COLO668 (cell line): ENCODE results near the gene TEAD1.
"Not testable (repeated sequence)": the region's sequence is repeated elsewhere in the genome, so short reads cannot be mapped to it uniquely, and the experiment has no call there.

ENCODE experiments used
- DNase-seq: peaks from one replicate; lab custom pipeline; 2025; ENCODE audit not compliant: unreplicated experiment; lab: John Stamatoyannopoulos, UW

Gene TEAD1

DNA sequence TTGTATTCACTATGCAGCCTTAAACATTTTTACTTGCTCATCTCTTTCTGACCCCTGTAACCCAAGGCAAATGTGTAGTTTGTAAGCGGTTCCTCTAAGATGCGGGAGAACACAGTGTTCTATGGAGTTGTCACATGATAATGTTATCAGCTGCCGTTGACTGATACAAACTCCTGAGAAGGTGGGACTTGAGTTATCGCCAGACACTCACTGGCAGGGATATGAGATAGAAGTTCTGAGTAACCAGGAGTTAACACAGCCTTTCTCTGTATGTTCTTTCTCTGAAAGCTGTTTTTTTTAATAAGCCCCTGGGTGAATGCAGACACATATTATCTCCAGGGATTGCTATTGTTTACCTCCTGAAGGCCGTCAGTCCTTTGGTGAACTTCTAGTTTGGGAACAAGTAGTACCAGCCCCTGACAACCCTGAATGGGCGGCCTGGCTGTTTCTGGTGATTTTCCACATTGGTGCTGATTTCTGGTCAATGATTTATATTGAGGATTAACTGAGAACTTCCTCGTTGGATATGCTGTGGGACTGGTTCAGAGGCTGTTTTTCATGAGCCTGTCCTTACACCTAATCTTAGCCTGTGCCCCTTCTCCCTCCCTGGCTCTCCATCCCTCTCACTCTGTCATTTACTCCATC is 179.6 kb downstream of the TEAD1 start:
- DNase-seq, result no peak

DNA sequence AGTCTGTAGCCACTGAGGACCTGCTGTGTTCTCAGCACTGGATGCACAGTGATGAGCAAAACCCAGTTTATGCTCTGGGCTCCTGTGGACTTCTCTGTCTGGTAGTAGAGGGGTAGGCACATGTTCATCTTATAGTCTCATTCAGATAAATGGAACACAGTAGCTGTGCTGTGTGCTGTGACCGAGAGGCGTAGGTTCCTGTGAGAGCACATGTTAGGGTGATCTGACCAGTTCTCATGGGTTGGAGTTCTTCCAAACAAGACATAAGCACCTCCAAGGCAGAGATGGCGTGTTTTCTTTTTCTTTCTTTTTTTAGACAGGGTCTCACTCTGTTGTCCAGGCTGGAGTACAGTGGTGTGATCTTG is 180.1 kb downstream of the TEAD1 start:
- no peak for DNase-seq

DNA sequence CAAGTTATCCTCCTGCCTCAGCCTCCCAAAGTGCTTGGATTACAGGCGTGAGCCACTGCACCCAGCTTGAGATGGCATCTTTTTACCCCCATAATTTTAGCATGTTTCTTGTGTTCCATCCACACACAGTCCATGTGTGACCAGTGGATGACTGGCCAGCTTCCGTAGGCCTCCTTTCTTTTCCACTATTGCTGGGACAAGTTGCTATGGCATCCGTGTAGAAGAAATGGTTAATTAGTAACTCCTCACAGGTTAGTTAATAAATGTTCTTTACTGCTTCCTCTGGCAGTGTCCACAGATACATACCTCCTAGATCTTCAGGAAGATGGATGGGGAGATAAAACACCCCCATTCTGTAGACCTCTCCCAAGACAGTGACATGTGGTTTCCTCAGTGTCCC is 180.6 kb downstream of the TEAD1 start:
- DNase-seq, result peak; percentile 47

DNA sequence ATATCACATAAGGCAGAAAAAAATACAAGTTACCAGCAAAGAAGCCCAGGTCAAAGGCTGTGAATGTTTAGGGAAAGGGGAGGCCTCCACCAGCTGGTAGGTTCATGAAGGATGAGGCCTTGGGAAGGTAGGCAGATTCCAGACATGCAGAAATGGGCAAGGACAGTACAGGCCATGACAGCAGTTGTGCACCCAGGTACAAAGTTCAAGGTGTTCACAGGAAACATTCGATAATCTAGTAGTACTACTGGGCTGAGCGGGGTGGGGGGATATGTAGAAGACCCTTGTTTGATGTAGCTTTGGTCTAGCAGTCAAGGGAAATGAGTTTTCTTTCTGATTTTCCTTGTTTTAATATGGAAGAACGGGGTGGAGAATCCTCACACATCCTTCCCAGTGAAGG is 182.1 kb downstream of the TEAD1 start:
- no peak for DNase-seq

DNA sequence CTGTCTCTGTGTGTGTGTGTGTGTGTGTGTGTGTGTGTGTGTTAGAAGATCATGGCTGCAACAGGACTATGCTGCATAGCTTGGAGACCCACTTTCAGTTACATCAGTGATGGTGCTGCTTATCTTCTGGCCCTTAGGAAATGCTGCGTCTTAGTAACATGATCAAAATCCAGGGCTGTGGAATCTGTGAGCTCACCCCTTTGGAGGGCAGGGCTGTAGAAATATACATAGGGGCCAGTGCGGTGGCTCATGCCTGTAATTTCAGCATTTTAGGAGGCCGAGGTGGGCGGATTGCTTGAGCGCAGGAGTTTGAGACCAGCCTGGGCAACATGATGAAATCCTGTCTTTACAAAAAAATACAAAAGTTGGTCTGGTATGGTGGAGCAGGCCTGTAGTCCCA is 183.4 kb downstream of the TEAD1 start:
- DNase-seq, result no peak

DNA sequence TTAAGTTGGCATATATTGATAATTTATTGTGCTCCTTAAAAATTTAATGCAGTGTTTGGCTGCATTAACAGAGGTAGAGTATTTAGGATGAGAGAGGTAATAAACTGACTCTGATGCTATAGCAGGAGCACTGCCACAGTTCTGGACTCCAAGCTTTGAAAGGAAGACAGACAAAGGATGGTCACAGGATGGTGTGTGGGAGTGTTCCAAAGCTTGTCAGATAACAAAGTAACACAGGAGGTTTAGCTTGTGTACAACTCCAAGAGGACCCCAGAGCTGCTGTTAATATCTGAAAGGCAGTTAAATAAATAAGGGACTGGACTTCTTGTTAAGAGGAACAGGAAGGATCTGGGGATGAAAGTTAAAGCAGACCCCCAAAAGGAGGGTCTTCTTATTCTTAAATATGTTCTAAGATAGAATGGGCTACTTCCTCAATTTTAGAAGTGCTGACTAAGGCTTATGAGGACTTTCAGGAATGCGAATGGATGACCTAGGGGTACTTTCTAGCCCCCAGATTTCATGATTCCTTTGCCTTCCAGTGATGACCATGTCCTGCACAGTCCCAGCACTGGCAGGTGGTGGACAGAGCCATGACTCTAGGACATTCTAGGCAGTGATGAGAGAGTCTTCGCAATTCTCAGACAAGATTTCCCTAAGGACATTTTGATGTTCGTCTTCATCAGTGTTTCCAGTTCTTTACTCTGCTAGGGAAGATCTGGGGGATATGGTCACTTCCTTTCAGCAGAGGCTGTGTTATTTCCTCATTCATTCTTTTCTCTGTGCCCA is 185.8 kb downstream of the TEAD1 start:
- DNase-seq, result no peak

DNA sequence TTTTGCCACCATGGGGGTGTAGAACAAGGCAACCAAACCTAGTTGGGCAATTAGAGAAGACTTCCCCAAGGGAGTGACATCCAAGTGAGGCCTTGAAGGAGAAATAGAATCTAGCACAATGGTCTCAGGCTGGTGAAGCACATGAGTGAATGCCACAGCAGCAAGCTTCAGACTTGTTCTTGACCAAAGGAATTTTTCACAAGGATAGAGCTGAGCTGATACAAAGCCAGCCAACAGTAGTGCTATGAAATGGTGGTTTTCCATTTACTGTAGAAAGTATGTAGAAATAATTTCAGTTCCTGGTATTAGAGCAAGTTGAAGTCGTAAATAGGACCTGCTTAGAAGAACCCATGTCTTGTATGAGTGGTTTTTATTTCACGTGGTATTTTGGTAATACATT is 186.6 kb downstream of the TEAD1 start:
- no peak for DNase-seq

DNA sequence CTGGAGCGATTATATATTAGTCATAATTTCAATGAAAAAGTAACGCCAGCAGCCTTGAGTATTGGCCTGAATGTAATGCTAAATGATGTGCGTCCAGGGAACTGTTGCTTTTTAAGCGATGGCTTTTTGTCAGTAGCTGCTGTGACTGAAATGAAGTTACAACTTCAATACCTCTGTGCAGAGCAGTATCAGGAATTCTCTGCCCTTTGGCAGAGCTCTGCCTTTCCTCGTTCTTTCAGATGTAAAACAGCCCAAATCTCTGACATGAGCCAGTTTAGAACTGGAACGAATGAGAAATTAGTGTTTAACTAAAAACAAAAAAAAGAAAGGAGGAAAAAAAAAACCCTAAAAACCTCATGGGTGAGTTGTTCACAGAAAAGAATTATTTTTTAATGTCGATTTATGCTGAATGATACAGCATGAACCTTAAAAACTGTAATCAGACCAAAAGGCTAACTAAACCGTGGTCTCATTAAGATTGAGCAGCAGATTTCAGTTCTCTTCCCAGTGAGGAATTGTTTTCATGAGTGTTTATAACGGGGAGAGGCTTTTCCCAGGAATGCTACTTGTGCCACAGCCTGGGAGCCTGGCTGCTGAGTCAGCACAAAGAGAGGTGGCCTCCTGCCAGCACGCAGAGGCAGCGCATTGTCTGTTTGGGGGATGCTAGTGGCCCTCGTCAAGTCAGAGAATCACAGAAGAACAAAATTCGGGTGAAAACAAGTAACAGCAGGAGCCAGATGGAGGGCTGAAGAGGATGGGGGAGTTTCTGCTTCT is 188.7 kb downstream of the TEAD1 start:
- DNase-seq, result no peak

DNA sequence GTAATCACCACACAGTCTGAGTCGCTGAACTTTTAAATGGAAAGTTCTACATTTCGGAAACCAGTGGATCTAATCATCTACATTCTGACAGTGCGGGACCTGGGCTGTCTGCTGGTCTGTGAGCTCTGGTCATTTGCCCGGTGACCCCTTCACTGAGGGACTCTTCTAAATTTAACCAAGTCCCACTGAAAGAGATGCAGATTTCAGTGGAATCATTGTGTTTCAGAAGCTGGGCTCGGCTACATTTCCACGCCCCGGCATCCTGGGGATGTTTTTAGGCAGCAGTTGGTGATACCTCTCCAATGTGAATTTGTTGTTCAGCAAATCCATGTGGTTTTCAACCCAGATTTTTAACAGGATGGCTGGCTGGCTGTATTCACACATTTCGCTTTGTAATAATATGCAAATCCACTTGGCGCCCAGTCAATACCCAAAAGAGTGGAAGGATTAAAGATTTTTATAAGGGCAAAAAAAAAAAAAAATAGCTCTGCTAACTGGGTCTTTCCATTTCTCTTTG is 189.4 kb downstream of the TEAD1 start:
- no peak for DNase-seq

DNA sequence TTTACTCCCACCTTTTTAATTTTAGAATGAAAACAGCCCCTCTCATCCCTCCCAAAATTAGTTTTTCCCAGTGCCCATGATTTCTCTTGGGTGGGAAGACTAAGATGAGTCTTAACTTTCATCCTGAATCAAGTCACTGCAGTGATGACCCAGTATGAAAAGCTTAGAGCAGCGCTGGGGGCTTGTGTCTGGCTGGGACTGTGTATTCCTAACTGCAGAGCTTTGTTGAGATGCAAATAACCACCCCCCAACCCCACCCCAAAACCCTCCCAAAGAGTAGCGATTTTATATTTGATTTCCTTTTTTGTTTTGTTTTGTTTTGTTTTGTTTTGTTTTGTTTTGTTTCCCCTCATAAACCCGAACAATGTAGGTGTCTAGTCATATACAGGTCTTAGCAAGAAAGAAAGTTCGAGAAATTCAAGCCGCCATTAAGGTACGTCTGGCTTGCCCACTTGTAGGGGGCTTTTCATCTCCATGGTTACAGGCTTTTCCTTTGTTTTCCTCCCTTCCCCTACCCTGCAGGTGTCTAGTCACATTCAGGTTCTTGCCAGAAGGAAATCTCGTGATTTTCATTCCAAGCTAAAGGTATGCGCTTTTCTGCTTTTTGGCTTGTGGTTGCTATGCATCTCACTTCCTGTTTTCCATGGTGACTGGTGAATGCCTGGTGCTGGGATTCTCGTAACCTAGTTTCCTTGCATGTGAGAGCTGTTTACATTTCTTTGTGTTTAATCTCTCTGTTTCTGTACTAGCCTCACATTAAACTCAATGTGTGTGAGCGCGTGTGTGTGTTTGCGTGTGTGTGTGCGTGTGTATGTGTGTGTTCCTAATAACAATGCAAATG is 190.3 kb downstream of the TEAD1 start:
- DNase-seq, result peak; percentile 65

DNA sequence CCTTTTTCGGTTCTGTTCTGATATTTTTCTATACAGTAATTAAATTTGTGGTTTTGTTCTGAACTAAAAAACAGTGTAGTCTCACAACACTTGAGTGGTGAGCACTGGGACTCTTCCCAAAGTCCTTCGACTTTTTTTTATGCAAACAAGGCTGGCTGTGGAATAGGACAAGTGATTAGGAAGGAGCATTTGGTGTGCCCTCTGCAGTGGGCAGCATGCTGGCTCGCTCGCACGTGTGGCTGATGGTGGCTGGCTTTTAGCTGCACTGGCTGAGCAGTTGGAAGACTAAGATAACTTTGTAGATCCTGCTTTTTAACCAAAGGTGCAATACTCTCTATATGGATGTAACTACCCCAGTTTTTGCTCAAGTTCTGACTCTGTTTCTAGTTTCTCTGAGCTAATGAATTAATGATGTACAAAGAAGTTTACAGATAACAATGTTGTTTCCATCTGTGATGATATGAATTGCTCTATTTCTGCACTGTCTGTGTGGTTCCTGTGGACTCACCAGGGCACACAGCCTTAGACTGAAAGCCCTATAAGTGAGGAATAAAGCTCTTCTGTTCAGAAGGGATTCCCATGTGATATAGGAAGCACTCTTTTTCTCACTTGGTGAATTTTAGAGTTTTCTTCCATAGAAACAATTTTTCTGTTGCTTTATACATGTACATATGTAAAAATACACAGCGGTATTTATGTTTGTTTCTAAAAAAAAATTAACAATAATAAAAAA is 191.8 kb downstream of the TEAD1 start:
- DNase-seq, result no peak

DNA sequence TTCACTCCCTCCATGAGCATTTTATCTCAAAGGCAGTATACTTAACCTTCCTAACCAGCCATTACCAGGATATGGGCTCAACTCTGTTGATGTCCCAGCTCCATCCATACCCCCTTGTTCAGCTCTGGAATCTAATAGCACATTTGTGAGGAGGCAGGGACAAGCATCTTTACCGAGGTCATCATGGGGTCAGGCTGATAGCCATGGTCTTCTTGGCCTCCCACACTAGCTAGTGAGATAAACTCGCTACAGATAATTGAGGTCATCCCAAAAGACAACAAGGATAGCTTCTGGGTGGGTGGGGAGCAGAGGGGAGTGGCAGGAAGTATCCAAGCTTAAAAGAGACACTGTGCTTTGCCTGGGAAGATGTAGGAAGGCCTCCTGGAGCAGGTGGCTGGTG is 193.3 kb downstream of the TEAD1 start:
- DNase-seq, result no peak

DNA sequence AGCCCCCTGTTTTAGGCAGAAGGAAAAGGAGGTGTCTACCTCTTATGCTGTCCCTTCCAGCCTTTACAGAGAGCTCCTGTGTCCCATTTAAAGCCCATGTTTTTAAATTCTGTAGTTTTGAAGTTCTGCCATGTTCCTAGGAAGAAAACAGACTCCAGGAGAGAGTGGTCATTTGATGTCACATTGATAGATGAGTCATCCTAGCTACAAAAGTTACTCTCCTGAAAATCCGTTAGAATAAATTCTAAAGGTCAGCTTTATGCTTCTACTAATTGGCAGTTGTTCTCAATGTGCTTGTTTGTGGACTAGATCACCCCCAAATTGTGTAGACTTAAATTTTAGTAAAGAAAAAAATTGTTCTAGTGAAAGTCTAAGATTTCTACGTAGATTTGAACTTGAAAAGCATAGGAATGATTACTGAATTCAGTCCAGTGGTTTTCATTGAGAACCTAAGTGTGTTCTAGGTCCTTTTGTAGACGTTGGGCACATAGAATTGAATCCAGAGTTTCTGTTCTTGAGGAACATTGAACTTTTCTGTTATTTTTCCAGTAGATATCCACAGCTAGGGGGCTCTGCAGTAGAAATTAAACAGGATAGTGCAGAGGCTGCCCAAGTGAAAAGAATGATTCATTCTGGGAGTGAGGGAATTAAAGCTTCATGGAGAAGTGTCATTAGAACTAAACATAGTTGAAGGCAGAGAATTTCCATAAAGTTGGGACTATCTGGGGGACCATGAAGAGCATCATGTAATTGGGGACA is 194.3 kb downstream of the TEAD1 start:
- DNase-seq, result no peak

DNA sequence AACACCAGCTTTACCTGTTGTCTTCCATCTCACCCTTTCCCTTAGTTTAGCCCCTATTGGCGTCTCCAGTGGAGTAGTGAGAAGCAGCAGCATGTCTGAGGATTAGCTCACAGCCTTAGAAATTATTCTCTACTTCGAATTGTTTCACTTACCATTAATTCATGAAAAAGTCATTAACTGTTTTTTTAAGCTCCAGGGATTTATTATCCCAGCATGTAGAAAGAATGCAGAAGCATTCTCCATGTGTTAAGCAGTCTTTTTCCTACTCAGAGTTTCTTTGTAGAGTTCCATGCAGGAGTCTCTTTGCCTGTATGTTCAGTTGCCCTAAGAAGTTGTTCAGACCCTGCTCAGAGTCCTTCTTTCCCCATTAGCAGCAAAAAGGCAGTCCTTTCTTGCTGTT is 197.0 kb downstream of the TEAD1 start:
- DNase-seq, result no peak

DNA sequence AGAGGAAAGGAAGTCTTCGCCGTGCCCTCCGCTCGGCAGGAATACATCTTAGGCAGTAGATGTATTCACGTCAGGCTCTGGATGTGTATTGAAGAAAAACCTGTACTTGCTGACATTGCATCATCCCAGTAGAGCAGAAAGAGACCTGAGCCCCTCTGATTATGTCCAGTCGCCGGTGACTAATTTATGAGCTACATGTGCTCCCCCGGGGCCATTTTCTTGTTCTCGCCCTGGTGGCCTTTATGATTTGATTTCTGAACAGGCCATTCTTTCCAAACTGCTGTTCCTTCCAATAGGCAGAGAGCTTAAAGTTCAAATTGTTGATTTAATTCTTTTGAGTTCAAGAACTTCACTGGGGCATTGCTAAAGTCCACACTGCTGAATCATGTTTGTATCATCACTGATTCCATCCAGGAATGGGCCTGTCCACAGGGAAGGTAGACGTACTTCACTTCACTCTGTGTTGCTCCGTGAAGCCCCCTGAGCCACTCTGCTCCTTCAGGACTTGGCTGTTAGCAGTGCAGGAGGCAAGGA is 197.6 kb downstream of the TEAD1 start:
- DNase-seq, result no peak

DNA sequence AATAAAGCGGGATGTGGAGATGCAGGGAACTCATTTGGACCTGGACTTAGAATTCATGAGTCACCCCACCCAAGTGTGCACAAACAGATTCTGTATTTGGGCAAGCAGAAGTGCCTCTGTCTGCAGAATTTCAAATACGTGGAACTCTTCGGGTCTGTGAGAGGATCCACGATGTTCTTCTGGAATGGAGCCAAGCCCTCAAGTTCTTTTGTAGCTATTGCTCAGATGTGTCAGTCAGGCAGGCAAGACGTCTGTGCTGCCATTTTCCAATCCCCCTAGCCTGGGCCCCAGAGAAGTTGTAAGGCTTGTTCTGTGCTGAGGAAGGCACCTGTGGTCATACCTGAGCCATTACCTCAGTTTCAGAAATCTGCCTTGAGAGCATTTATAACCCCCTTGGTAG is 202.1 kb downstream of the TEAD1 start:
- DNase-seq, result no peak

DNA sequence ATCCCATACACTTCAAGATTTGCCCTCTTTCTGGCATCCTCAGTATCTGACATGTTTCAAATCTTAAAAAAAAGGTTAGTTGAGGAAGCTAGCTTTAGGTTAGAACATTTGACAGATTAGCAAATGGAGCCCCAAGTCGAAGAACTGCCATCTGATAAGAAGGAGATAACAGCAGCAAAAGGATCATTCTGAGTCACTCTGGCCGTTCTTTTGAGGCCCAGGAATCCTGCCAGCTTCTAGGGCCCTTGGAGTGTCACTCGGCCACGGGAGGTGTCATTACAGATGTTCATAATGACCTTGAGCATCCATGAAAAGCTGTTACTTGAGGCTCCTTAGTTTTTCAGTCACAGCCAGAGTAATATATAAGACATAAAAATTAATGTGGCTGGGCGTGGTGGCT is 202.8 kb downstream of the TEAD1 start:
- no peak for DNase-seq

DNA sequence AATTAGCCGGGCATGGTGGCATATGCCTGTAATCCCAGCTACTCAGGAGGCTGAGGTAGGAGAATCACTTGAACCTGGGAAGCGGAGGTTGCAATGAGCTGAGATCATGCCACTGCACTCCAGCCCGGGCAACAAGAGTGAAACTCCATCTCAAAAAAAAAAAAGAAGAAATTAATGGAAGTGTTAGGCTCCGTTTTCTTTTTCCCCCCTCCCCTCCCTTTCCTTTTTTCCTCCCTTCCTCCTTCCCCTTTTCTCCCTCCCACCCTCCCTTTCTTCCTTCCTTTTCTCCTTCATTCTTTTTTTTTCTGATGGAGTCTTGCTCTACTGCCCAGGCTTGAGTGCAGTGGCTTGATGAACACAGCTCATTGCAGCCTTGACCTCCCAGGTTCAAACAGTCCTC is 203.3 kb downstream of the TEAD1 start:
- DNase-seq, result not testable (repeated sequence)

DNA sequence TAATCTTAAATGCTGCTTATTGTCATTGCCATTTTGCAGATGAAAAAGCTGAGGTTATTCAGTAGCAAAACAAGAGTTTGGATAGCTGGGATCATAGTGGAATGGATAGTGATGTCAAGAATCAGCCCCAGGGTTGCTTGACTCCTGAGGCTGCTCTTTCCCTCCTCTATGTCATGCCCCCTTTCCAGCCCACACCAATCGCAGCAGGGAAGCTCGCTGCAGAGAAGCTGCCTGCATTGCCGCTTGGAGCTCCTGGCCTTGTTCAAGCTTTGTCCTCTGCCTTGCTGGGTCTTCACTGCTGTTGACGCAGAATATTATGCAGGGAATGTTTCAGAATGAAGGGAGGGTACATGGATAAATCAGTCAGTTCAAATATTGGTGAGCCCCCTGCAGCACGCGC is 206.1 kb downstream of the TEAD1 start:
- no peak for DNase-seq
